ENCODE data around the gene ZNF770. TPM values are rescaled to one million over a fixed set of nuclear protein-coding genes. Genes with fewer than 3 reads are reported as not detected.

The ZNF770 gene
- total and polyA plus RNA-seq, 9 of the 15 experiments (the other 6 are each of a cell fraction or from before 2014, with no cell fraction given), result 3.4 to 50.8 (median 40.3) TPM

DNA sequence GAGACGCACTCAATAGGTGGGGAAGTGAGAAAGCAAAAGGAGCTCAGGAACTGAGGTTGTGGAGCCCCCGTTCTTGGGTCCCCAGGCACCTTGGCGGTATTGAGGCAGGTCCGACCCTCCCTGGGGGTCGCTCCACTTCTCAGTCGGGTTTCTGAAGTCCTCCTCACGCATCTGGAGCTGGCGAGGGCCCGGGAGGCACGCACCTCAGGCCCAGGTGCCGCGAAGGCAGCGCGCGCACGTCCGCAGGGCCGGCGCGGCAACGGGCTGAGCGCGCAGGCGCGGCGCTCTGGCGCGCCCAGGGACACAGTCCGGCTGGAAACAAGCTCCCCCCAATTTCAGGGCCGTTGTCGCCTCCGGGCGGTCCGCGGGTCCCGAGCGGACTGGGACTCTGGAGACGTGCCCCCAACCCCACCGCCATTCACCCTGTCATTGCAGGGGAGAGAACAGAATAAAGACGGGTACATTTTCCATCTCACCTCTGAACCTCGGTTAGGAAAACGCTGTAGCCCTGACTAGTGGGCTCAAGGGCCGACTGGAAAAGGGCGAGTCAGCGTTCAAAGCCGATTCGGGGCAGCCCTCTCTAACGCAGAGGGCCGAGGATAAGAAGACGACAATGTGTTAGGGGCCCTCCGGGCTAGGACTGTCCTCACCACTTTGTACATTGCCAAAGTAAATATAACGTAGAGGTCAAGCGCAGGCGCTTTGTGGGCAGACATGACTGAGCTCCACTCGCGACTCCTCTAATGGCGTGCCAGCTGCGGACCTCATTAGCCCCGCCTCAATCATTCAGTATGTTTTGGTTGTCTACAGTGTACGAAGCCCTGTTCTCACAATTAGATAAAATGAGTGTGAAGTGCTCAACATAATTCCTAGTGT lies at the start of gene ZNF770 (continued):
- peak; percentile 74 for TF ChIP-seq SMAD4 (CRISPR knock-in tag; conservative IDR thresholded peaks at IDR 0.05)
- no peak for TF ChIP-seq ZNF354B (CRISPR knock-in tag; IDR thresholded peaks at IDR 0.05)
- TF ChIP-seq, protein P1, sequence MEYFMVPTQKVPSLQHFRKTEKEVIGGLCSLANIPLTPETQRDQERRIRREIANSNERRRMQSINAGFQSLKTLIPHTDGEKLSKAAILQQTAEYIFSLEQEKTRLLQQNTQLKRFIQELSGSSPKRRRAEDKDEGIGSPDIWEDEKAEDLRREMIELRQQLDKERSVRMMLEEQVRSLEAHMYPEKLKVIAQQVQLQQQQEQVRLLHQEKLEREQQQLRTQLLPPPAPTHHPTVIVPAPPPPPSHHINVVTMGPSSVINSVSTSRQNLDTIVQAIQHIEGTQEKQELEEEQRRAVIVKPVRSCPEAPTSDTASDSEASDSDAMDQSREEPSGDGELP (CRISPR knock-in tag; IDR thresholded peaks at IDR 0.05; ENCODE audit: borderline replicate concordance), result peak; percentile 77
- TF ChIP-seq, protein P2, sequence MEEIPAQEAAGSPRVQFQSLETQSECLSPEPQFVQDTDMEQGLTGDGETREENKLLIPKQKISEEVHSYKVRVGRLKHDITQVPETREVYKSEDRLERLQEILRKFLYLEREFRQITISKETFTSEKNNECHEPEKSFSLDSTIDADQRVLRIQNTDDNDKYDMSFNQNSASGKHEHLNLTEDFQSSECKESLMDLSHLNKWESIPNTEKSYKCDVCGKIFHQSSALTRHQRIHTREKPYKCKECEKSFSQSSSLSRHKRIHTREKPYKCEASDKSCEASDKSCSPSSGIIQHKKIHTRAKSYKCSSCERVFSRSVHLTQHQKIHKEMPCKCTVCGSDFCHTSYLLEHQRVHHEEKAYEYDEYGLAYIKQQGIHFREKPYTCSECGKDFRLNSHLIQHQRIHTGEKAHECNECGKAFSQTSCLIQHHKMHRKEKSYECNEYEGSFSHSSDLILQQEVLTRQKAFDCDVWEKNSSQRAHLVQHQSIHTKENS (CRISPR knock-in tag; IDR thresholded peaks at IDR 0.05), result no peak
- TF ChIP-seq NFATC3 (IDR thresholded peaks at IDR 0.05), result no peak
- TF ChIP-seq SUPT5H (IDR thresholded peaks at IDR 0.05), result peak; percentile 88
- TF ChIP-seq SAFB2 (IDR thresholded peaks at IDR 0.05; ENCODE audit: borderline replicate concordance, low read depth, low read length, severe bottlenecking), result no peak
- no peak for TF ChIP-seq ILK (tag; IDR thresholded peaks at IDR 0.05; ENCODE audit: borderline replicate concordance, low read depth)
- TF ChIP-seq, protein P3, sequence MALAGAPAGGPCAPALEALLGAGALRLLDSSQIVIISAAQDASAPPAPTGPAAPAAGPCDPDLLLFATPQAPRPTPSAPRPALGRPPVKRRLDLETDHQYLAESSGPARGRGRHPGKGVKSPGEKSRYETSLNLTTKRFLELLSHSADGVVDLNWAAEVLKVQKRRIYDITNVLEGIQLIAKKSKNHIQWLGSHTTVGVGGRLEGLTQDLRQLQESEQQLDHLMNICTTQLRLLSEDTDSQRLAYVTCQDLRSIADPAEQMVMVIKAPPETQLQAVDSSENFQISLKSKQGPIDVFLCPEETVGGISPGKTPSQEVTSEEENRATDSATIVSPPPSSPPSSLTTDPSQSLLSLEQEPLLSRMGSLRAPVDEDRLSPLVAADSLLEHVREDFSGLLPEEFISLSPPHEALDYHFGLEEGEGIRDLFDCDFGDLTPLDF (CRISPR knock-in tag; IDR thresholded peaks at IDR 0.05), result peak; percentile 68; the same call in 1 of the 2 replicates
- no peak for TF ChIP-seq ZNF764 (CRISPR knock-in tag; IDR thresholded peaks at IDR 0.05; ENCODE audit: low read depth)
- TF ChIP-seq, protein P4, sequence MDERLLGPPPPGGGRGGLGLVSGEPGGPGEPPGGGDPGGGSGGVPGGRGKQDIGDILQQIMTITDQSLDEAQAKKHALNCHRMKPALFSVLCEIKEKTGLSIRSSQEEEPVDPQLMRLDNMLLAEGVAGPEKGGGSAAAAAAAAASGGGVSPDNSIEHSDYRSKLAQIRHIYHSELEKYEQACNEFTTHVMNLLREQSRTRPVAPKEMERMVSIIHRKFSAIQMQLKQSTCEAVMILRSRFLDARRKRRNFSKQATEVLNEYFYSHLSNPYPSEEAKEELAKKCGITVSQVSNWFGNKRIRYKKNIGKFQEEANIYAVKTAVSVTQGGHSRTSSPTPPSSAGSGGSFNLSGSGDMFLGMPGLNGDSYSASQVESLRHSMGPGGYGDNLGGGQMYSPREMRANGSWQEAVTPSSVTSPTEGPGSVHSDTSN (CRISPR knock-in tag; IDR thresholded peaks at IDR 0.05; ENCODE audit: low read depth), result no peak
- TF ChIP-seq, protein P4 (tag; conservative IDR thresholded peaks at IDR 0.05; ENCODE audit: low read depth), result no peak
- TF ChIP-seq POLR2H (tag; IDR thresholded peaks at IDR 0.05; ENCODE audit: low read depth), result peak; percentile 74
- TF ChIP-seq ZZZ3 (IDR thresholded peaks at IDR 0.05), result no peak
- no peak for TF ChIP-seq SNIP1 (IDR thresholded peaks at IDR 0.05; ENCODE audit: low read depth)
- no peak for TF ChIP-seq KLF16 (IDR thresholded peaks at IDR 0.05)
- TF ChIP-seq GATA2 (CRISPR knock-in tag; IDR thresholded peaks at IDR 0.05), result no peak
- no peak for TF ChIP-seq SMAD2 (IDR thresholded peaks at IDR 0.05; ENCODE audit: low read depth, low read length)
- TF ChIP-seq, protein P5, sequence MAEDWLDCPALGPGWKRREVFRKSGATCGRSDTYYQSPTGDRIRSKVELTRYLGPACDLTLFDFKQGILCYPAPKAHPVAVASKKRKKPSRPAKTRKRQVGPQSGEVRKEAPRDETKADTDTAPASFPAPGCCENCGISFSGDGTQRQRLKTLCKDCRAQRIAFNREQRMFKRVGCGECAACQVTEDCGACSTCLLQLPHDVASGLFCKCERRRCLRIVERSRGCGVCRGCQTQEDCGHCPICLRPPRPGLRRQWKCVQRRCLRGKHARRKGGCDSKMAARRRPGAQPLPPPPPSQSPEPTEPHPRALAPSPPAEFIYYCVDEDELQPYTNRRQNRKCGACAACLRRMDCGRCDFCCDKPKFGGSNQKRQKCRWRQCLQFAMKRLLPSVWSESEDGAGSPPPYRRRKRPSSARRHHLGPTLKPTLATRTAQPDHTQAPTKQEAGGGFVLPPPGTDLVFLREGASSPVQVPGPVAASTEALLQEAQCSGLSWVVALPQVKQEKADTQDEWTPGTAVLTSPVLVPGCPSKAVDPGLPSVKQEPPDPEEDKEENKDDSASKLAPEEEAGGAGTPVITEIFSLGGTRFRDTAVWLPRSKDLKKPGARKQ (CRISPR knock-in tag; IDR thresholded peaks at IDR 0.05), result no peak
- TF ChIP-seq ZNF143 (CRISPR knock-in tag; IDR thresholded peaks at IDR 0.05), result no peak
- no peak; the same call in 1 of the 2 replicates for TF ChIP-seq MXI1 (IDR thresholded peaks at IDR 0.05; ENCODE audit: low read depth, low read length)

All from K562 (cell line).